Left renal pelvis (tissue), 4 donors: Measurements from ENCODE around the gene NEDD9. TPM values are rescaled to one million over a fixed set of nuclear protein-coding genes. Genes with fewer than 3 reads are reported as not detected.

ENCODE experiments used
- DNase-seq, 4 donors: peaks; one replicate each; pipeline ENCODE4 v3.0.0-alpha.2; 2013; ENCODE audit warnings: low read depth in 4 of 4, low spot score in 3 of 4
- polyA plus RNA-seq, 4 donors: library from polyadenylated mRNA; unstranded; fragments of 120-200 nt; gene quantifications; one replicate each; pipeline ENCODE4 v1.2.1, GENCODE V29; 2013; ENCODE audit not compliant: insufficient read length in 4 of 4

NEDD9 gene
- 10 to 100 TPM; 27.5 to 74.7 (median 68.8) TPM for polyA plus RNA-seq

GRCh38 chr6:11232193-11232769, at the start of gene NEDD9:
Gene NEDD9, minus strand, starts transcription at chr6:11232668. Its CDS starts 153 bp downstream, at chr6:11232515.
- peak; percentile 88 to 94 (median 91) for DNase-seq

DNA sequence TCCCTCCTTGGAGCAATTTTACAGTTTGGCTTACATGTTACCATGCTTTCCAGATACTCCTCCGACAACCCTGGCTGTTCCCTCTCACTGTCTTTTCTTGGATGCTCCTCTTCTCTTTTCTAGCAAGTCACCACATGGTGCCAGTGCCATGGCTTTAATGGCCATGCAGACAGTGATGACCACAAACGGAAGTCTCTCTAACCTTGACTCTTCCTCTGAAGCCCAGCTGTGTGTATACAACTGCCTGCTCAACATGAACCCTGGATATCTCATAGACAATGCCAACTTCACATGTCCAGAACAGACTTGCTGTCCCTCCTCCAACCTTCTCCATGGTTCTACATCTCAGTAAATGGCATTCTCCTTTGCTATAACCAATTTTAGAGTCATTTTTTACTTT, 49.8 kb upstream of the NEDD9 start:
- DNase-seq: no peak

GRCh38 chr6:11280394-11280793, 47.9 kb upstream of the NEDD9 start:
- no peak for DNase-seq

- DNase-seq: no peak
These were observed 46.8 kb upstream of the NEDD9 start for GRCh38 chr6:11279284-11279689.

- no peak for DNase-seq
These were observed 45.7 kb upstream of the NEDD9 start for GRCh38 chr6:11278207-11278559.

DNA sequence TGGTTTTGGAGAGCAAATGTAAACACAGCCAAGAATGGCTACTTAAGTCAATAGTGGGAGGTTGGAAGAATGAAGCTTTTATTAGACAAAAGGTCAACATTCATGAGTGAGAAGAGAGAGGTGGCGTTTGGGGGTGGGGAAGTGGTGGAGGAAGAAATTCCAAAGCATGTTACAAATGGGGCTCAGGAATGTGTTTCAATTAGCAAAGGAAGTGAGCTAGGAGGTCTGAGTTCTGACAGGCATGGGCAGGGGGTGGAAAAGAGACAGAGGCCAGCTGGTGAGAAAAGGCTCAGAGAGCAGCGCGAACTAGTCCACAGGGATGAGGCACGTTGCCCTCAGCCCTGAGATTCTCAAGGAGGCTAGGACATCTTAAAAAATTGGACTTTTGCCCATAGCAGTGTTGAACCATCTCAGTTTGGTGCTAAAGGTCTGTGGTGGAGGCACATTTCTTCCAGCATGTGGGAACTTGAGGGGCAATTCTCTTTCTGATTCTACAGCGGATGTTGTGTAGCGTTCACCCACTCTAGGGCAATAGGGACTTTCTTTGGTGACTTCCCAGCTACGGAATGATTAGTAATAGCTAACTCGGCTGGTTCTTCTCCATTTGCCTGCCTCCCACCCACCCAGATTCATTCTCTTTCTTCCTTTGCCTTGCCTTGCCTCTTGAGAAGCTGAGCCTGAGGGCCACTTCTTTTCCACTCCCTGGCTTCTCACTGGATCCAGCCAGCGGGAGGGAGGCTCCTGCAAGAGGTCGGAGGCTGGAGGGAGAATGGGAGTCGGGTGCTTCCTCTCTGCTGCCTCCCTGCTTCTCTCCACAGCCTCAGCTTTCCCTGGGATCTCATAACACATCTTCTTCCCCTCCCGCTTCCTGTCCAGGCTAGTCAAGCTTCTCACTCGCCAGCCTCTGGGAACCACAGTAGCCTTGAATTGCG, 45.1 kb upstream of the NEDD9 start:
- peak; percentile 73 to 83 (median 75) for DNase-seq

DNA sequence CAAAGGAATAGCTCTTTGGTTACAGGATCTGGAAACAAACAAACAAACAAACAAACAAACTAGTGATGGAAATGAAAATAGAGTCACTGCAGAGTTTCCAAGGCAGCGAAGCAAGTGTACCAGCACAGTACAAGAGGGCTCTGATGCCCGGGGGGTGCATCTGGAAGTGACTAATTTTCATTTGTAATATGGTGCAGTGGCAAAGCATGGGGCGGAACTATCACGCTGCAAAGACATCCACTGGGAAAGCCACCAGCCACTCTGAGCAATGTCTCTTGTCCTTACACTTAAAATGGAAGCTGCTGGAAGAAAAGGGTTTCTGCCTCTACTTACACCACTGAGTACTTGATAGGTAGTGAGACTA, 44.4 kb upstream of the NEDD9 start:
- DNase-seq: no peak

DNA sequence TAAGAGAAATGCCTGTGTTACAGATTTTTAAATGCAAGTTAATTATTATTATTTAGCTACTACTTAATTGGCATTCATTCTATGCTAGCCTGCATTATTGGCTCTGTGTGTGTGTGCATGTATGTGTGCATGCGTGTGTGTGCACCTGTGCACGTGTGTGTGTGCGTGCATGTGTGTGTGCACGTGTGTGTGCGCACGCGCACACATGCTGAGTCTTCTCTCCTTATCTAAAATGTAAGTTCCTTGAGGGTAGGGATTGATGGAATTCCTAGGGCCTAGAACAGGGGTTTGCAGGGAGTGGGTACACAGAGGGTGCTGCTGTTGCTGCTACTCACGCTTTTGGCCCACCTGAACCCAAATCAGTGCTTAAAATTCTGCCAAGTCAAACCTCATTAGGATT, 43.8 kb upstream of the NEDD9 start:
- no peak for DNase-seq

- DNase-seq: no peak
These were observed 43.1 kb upstream of the NEDD9 start for GRCh38 chr6:11275598-11275997.

DNA sequence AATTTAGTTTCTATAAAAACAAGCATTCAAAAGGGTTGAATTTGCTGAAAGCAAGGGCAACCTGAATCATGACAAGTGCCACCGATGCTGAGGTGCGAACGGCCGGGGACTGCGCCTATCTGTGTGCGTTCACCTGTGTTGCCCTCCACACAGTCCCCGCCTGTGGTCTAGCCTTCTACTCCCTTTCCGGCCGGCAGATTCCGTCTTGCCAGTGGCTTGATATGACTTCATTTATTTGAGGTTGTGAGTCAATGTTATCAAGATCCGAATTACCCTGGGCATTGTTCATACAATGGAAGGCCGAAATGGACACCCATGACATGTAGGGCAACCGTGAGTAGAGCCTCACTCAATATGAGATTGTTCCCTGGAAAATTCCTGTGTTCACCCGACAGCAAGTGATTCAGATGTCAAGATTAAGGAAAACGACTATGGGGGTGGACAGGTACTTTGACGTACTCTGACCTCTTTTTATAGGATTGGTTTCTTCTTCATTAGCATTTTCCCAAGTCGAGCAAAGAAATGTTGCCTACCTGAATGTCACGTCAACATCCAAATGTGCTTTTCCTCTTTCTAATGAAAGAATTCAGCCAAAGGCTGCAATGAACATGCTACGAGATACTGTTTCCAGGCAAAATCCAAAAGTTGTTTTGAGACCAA, 41.1 kb upstream of the NEDD9 start:
- DNase-seq: no peak

DNA sequence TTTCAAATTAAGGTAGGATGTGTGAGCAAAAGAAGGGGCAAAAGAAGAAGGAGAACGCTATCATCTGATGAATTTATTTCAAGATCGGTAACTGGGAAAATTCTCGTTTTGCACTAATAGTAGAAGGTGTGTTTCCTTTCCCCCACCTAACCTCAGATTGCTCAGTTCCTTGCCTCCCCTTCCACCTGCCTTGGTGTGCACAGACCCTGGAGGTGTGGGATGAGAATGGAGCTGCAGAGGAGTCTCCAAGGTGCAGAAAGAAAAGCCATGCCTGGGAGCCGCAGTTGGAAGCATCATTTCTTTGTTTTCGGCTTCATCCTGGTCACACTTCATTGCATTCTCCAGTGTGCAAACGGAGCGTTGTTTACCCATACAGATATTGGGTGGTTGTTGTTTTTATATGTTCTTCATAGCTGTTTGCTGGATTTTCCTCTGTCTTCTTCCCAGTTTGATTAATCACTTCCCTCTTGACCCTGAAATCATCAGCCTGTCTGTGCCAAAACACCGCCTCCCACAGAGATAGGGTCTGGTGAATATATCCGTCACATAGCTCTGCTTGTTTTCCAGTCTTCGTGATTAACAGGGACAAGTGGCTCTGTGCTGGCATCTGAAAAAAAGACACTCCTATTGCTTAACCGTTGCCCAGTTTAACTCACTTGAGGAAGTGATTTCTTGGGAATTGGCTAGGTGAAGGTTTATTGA, 40.2 kb upstream of the NEDD9 start:
- DNase-seq: no peak

DNA sequence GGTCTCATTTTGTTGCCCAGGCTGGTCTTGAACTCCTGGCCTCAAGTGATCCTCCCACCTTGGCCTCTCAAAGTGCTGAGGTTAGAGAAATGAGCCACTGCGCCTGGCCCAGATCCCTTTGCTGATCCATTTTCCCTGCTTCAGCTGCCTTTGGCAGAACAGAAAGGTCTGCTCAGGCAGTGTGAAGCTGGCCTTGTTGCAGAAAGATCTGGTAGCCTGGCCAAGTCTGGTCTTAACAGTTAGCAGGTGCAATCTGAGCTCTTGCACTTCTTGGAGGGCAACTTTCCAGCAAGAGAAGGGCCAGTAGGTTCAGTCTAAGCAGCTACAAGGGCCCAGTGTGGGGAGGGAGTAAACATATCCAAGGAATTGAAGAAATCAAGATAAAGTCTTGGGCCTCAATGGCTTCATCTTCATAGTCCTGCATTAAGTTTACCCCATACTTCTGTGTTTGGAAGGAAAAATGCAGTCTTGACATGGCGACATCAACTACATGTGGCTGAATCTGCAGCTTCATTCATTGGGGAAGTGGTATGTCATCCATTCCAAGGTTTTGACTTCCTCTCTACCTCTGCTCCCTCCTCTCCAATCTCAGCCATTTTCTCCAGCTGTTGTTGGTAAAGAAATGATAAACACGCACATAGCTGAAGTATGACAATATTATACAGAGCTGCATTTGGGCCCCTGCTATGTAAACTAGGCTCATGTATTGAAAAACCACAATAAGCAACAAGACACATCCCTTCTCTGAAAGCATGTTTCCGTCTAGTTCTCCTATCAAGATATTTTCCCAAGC, 39.0 kb upstream of the NEDD9 start:
- no peak for DNase-seq

GRCh38 chr6:11270030-11271027, 37.9 kb upstream of the NEDD9 start:
- no peak for DNase-seq

- no peak for DNase-seq
These were observed 36.5 kb upstream of the NEDD9 start for GRCh38 chr6:11268978-11269377.

- DNase-seq: no peak
These were observed 34.5 kb upstream of the NEDD9 start for GRCh38 chr6:11266926-11267325.

DNA sequence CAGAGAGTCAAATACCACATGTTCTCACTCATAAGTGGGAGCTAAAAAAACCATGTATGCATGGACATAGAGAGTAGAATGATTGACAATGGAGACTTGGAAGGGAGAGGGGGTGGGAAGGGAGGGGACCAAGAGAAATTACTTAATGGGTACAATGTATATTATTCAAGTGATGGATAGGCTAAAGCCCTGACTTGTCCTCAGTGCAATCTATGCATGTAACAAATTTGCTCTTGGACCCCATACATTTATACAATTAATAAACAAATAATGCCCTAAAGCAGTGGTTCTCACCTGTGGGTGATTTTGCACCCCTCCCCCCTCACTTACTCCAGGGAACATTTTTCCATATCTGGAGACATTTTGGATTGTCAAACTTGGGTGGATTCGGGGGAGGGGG, 33.5 kb upstream of the NEDD9 start:
- DNase-seq: no peak

DNA sequence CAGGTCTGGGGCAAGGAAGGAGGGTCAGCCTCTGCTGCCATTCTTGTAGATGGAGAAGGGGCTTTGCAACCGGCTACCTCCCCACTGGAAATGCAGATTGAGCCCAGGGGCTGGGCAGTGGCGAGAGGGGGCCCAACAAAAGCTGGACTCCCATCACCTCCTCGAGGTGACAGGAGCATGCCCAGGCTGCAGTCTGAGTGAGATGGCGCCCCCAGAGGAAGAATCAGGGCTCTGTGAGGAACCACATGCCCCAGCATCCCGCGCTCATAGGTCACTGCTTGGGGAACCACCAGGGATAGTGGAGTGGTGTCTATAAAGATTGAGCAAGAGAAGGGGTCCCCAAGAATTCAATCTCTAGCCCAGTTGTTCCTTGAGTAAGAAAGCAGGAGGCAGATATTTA, 31.6 kb upstream of the NEDD9 start:
- no peak for DNase-seq

- DNase-seq: peak in 1 of 4 donors; percentile 63
These were observed 30.9 kb upstream of the NEDD9 start for GRCh38 chr6:11263291-11263775.

GRCh38 chr6:11262242-11262641, 29.8 kb upstream of the NEDD9 start:
- DNase-seq: no peak
